Gastrocnemius medialis (tissue), 4 donors: ENCODE results near the gene SAMD4B.

ENCODE experiments used
- CTCF ChIP-seq, 5 experiments: fragments of 450-650 bp in 3 of 5; fragments of 200-600 bp in 2 of 5; sonication (generic) in 2 of 5; IDR thresholded peaks in 4 of 5; conservative IDR thresholded peaks in 1 of 5; 1 replicate in 4 of 5; 2 replicates in 1 of 5; pipeline ENCODE4 v1.5.1; 2016 to 2019; ENCODE audit warnings: antibody characterized with exemption in 5 of 5, mild to moderate bottlenecking in 3 of 5, moderate library complexity in 3 of 5
- POLR2A ChIP-seq, 2 donors: fragments of 450-650 bp; IDR thresholded peaks; one replicate each; pipeline ENCODE4 v1.6.1; 2017; ENCODE audit warnings: antibody characterized with exemption in 2 of 2, mild to moderate bottlenecking in 2 of 2, moderate library complexity in 2 of 2

GRCh38 chr19:39380521-39381502, 38.6 kb downstream of the SAMD4B start:
- TF ChIP-seq CTCF (IDR thresholded peaks at IDR 0.05 in 4 of 5, conservative IDR thresholded peaks at IDR 0.05 in 1 of 5), result no peak
- no peak for TF ChIP-seq POLR2A (IDR thresholded peaks at IDR 0.05)
